ENCODE data around the gene C5. TPM values are rescaled to one million over a fixed set of nuclear protein-coding genes. Genes with fewer than 3 reads are reported as not detected.

C5 gene
- total RNA-seq, 2 experiments from 2014 or later, result 3.8 to 7.9 TPM

DNA sequence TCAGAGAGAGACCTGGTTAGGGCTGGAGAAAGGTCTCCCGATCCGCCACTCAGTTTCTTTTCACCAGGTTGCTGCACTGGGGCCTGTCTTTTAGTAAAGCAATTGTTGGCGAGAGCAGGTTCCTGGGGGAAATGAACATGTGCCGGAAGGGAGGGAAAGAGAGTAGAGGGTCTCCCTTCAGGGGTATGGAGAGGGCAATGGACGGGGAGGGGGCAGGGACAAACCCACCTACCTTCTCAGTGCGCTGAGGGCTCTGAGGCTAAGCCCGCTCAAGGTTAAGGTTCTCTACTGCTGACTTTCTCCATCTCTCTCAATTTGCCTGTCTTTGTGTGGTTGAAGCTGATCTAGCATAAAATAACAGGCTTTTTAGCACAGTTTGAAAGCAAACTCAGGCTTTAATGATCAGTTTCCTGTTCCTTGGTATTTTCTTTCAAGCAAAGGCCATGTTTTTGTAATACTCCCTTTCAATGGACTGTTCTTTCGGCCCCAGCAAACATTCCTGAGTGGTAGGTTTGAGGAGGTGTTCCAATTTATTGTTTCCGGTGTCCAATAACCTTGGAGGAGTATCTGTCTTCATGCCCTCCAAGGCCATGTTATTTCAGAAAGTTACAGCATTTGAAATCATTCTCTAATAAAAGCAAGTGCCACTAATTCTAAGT, 98.0 kb downstream of the C5 start:
- ChIA-PET CTCF (ENCODE audit: unreplicated experiment) (no interaction called here), POLR2A (interaction anchor here (1.3 to 1.8 kb wide), 2 partner anchors 12 to 15 kb away, joined by 4 to 7 read pairs; no protein-coding TSS in a partner anchor)
- no peaks in the 10 kb centered on the region for H3K36me3 ChIP-seq (ENCODE audit: insufficient read depth, low read length)
- no peak overlapping the region for H2AFZ ChIP-seq (ENCODE audit: low read length)
- DNase-seq (ENCODE audit: low spot score), result no peak
- no peaks in the 10 kb centered on the region for H3K79me2 ChIP-seq (ENCODE audit: insufficient read depth, low read depth, low read length)
- no peaks in the 10 kb centered on the region for H3K9me2 ChIP-seq (ENCODE audit: insufficient read depth, low read length)
- intact Hi-C loops (cut with micrococcal nuclease; ENCODE audit: unreplicated experiment), result no loop called here
- no peak overlapping the region for H3K27ac ChIP-seq (ENCODE audit: low read depth, low read length, poor library complexity, severe bottlenecking)
- no peak overlapping the region for H3K4me2 ChIP-seq (ENCODE audit: low read length)
- no peak for TF ChIP-seq EZH2phosphoT487 (IDR thresholded peaks at IDR 0.05; ENCODE audit: borderline replicate concordance, low read depth, low read length)
- TF ChIP-seq, protein P1, sequence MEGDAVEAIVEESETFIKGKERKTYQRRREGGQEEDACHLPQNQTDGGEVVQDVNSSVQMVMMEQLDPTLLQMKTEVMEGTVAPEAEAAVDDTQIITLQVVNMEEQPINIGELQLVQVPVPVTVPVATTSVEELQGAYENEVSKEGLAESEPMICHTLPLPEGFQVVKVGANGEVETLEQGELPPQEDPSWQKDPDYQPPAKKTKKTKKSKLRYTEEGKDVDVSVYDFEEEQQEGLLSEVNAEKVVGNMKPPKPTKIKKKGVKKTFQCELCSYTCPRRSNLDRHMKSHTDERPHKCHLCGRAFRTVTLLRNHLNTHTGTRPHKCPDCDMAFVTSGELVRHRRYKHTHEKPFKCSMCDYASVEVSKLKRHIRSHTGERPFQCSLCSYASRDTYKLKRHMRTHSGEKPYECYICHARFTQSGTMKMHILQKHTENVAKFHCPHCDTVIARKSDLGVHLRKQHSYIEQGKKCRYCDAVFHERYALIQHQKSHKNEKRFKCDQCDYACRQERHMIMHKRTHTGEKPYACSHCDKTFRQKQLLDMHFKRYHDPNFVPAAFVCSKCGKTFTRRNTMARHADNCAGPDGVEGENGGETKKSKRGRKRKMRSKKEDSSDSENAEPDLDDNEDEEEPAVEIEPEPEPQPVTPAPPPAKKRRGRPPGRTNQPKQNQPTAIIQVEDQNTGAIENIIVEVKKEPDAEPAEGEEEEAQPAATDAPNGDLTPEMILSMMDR (conservative IDR thresholded peaks at IDR 0.05; ENCODE audit: low read length), result no peak
- H3K4me3 ChIP-seq (ENCODE audit: low read depth, low read length, poor library complexity, severe bottlenecking), result no peak overlapping the region
- H4K20me1 ChIP-seq (ENCODE audit: insufficient read depth, low read length), result no peaks in the 10 kb centered on the region
- no peaks in the 10 kb centered on the region for H3K9me3 ChIP-seq (ENCODE audit: low read length)
- no peaks in the 10 kb centered on the region for H3K4me1 ChIP-seq (ENCODE audit: insufficient read depth, low read length, poor library complexity, severe bottlenecking)
- BruUV-seq (replicated peaks), result no TSS peak

DNA sequence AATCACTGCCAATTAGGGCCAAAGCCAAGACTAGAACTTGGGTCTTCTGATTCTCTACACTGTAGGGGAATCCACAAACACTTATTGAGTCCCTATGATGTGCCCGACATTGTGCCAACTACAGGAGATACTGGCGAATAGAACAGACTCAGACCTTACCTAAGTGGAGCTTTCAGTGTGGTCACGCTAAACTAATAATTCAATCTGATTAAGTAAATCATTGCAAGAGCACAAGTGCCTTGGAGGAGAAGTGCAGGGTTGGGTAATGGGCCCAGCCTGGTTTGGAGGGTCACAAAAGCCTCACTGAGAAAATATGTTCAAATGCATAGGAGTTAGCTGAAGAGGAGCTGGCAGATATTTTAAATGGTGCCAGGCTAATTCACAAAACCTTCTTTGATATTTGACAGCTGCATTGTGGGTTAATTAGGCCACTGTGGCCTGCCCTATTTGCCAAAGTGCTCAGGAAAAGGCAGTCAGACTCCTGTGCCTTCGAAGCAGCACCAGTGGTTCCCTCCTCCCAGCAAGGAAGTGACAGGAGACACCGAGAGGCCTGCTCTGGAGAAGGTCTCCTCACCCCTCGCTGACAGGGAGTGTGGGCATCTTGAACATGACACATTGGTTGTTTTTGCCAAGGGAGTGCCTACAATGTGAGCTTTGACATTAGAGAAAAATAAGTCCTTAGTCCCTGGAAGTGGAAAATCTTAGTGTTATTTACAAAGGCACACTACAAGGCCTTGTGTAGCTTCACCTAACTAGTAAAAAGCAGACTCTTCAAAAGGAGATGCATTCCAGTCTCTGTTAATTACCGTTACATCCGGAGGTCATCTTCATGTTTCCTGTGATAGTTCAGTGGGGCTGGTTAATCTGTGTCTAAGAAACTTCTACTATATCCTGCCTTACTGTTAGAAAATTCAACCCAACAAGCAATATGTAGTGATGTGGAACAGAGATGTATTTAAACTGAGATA, 99.4 kb downstream of the C5 start:
- no peaks in the 10 kb centered on the region for H3K36me3 ChIP-seq (ENCODE audit: insufficient read depth, low read length)
- CTCF ChIA-PET (ENCODE audit: unreplicated experiment), result no interaction called here
- BruUV-seq (replicated peaks), result no TSS peak
- no peak overlapping the region for H3K27ac ChIP-seq (ENCODE audit: low read depth, low read length, poor library complexity, severe bottlenecking)
- H3K9me3 ChIP-seq (ENCODE audit: low read length), result no peaks in the 10 kb centered on the region
- no peaks in the 10 kb centered on the region for H4K20me1 ChIP-seq (ENCODE audit: insufficient read depth, low read length)
- H3K79me2 ChIP-seq (ENCODE audit: insufficient read depth, low read depth, low read length), result no peaks in the 10 kb centered on the region
- no peak for TF ChIP-seq EZH2phosphoT487 (IDR thresholded peaks at IDR 0.05; ENCODE audit: borderline replicate concordance, low read depth, low read length)
- TF ChIP-seq, protein P1 (conservative IDR thresholded peaks at IDR 0.05; ENCODE audit: low read length), result no peak
- H3K9me2 ChIP-seq (ENCODE audit: insufficient read depth, low read length), result no peaks in the 10 kb centered on the region
- peaks cover under 1% of the 10 kb centered on the region for H3K4me1 ChIP-seq (ENCODE audit: insufficient read depth, low read length, poor library complexity, severe bottlenecking)
- intact Hi-C loops (cut with micrococcal nuclease; ENCODE audit: unreplicated experiment), result no loop called here
- DNase-seq (ENCODE audit: low spot score), result no peak
- H3K4me3 ChIP-seq (ENCODE audit: low read depth, low read length, poor library complexity, severe bottlenecking), result no peak overlapping the region
- no peak overlapping the region for H3K4me2 ChIP-seq (ENCODE audit: low read length)
- H2AFZ ChIP-seq (ENCODE audit: low read length), result no peak overlapping the region
- POLR2A ChIA-PET, result interaction anchor here (0.7 to 1.0 kb wide), 4 partner anchors 11 to 1890 kb away, joined by 3 to 7 read pairs (median 4); no protein-coding TSS in a partner anchor
